DMS114 treated with DMSO at 0.1 percent for 48 hours (cell line): ENCODE results near the gene GPR26.

Experiments
- DNase-seq: peaks from one replicate; lab custom pipeline; 2025; ENCODE audit not compliant: unreplicated experiment; lab: John Stamatoyannopoulos, UW

Gene GPR26, protein sequence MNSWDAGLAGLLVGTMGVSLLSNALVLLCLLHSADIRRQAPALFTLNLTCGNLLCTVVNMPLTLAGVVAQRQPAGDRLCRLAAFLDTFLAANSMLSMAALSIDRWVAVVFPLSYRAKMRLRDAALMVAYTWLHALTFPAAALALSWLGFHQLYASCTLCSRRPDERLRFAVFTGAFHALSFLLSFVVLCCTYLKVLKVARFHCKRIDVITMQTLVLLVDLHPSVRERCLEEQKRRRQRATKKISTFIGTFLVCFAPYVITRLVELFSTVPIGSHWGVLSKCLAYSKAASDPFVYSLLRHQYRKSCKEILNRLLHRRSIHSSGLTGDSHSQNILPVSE

GRCh38 chr10:123666318-123667236 is at the start of gene GPR26:
GPR26 (plus strand) TSS chr10:123666355; CDS start chr10:123666408, 53 bp downstream.
- no peak for DNase-seq

DNA sequence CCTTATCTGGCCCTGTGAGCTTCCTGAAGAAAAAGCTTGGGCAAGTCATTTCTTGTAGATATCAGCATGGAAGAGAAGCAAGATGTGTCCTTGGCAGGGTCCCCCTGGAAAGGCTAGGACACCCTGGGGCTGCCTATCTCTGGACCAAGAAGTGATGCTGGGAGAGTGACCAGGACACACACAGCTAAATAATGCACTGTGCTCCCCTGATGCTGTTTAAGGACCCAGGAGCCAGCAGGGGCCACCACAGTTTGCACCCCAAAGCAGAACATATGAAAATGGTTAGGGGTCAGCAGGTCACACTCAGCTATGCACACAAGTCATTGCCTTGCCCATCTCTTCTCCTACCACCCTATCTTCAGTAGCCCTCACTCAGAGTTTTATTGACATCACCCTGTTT is 47.9 kb upstream of the GPR26 start:
- no peak for DNase-seq

DNA sequence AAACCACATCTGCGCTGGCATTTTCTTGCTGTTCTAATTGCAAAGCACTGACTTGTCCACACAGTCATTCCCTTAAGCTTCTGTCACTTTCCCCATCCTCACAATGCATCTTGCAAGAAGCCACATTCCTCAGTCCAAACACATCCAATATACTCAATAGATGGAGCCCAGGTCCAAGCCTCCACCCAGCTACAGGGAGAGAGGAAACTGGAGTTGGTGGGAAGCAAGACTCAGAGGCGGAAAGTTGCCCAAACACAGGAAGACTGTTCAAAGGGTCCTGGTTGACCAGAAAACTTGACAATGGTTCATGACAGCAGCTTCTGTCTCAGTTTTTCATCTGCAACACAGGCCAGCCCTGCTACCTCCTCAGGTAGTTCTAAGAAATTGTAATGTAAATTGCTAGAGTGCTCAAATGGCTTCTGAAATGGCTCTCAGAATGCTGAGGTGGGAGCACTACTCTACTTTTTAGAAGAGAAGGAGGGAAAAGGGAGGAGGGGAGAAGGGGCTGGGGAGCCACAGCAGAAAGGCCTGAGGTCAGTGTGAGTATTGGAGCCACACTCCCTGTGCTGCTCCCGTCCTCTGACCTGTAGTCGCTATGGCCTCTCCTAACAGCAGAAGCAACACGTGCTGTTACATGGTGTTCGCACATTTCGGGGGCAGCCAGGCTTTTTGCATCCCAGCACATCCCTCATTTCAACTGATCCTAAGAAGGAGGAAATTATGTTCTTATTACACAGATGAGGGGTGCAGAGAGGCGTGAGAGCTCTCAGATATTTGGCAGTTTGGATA is 46.9 kb upstream of the GPR26 start:
- no peak for DNase-seq

- DNase-seq, result no peak
Observed at GRCh38 chr10:123620621-123621020, 45.5 kb upstream of the GPR26 start.

- no peak for DNase-seq
Observed at GRCh38 chr10:123621492-123621891, 44.7 kb upstream of the GPR26 start.

- DNase-seq, result no peak
Observed at GRCh38 chr10:123621916-123622315, 44.2 kb upstream of the GPR26 start.

- no peak for DNase-seq
Observed at GRCh38 chr10:123622381-123622780, 43.8 kb upstream of the GPR26 start.

DNA sequence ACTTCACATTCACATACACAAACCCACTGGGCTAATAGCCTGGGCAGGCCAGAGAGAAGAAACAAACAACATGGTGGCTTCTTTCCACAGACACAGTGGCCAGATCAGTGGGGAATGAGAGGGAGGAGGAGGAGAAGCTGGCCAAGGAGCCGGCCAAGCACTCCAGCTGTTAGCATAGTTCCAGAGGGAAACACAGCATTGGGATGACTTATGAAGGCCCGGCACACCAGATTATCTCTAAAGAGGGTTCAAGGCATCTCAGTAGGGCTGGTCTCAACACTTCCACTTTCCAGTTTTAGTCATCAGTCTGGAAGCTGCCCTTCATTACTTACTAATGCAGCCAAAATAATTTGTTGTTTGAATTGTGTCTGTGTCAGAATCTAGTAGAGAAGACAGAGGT is 42.1 kb upstream of the GPR26 start:
- DNase-seq, result no peak

GRCh38 chr10:123633106-123633505 is 33.0 kb upstream of the GPR26 start:
- DNase-seq, result no peak

DNA sequence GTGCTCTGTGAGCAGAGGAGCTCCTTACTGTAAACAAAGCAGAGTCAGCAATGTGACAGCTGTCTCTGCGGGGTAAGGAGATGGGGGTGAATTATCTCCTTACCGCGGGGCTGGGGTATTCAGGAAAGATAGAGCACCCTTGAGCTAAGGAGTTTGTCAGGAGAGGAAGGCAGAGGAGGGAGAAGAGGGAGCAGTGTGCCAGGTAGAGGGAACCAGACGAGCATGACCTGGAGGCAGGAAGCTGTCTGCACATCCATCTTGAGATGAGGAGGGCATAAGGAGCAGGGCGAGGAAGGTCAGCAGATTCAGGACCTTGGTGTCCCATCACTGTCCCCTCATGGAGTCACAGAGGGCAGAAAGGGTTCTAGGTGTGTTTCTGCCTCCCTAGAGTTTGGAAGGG is 32.5 kb upstream of the GPR26 start:
- no peak for DNase-seq

DNA sequence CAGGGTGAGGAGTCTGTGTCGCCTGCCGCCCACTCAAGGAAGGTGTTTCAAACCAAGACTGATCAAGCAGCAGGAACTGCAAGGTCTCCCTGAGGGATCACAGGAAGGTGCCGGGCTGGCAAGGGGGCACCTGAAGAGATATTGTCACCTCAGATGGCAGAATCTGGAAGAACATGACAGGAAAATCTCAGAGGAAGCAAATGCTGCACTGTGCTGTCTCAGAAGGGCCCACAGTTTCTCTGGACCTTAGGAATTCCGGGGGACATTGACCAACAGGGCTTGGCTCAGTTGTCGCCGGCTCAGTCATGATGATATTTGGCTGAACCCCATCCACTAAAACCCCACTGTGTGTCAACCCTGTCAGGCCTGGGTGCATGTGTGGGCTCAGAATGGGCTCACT is 31.9 kb upstream of the GPR26 start:
- no peak for DNase-seq

DNA sequence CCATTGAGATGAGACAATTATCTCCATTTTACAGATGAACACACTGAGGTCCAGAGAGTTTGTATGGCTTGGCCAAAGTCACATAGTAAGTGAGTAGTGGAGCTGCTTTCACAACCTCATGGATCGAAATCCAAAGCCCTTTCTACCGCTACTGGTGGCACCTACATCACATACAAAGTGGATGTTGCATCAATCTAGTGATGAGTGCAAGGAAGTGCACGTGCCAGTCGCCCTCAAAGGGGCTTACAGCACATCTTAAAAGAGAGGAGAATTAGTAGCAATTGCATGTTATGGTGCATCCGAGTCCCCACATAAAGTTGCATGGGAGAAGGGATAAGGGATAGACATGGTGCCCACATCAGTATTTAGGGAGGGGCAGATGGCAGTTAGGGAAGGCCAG is 31.0 kb upstream of the GPR26 start:
- no peak for DNase-seq

- no peak for DNase-seq
Observed at GRCh38 chr10:123635745-123636144, 30.4 kb upstream of the GPR26 start.

- no peak for DNase-seq
Observed at GRCh38 chr10:123636598-123637325, 29.4 kb upstream of the GPR26 start.

- DNase-seq, result no peak
Observed at GRCh38 chr10:123637326-123637880, 28.8 kb upstream of the GPR26 start.

DNA sequence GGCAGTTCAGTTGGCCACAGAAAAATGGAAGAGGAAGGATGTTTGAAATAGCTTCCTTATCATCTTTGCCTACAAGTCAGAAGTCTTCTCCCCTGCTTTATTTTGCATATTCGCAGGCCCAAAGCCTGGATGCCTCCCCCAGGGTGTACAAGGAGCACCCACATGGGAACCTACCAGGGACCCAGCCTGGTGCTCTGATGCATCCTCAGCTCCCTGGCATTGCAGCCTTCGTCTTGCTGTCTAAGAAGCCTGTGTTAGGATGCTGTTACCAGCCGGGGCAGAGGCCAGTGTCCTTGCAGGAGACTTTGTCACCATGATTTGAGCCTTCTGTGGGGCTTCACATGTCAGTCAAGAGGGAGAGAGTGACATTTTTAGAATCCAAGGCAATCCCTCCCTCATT is 27.0 kb upstream of the GPR26 start:
- DNase-seq, result no peak

- DNase-seq, result no peak
Observed at GRCh38 chr10:123640016-123640535, 26.1 kb upstream of the GPR26 start.

DNA sequence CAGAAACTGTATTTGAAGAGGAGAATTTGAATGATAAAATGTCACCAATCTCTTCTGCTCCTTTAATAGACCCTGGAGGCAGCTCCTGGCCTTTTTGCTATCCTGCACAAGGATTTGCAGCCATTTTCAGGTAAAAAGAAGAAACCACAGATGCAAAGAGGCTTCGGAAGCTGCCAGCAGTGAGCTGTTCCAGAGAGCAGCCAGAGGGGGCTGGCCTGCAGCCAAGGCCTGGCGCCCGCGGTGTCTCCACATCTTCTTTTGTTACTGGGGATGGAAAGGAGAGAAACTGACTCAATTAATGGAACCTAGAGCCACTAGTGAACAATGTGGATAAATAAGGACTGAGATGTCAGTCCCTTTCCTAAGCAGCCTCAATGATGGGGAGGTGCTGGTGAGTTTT is 23.9 kb upstream of the GPR26 start:
- DNase-seq, result no peak

GRCh38 chr10:123642697-123643096 is 23.5 kb upstream of the GPR26 start:
- no peak for DNase-seq

- no peak for DNase-seq
Observed at GRCh38 chr10:123643315-123643714, 22.8 kb upstream of the GPR26 start.
